ENCODE results near the gene SORBS2.
A peak's percentile ranks its signal among the peaks of the same experiment; 100 is the strongest.

Gene SORBS2

GRCh38 chr4:185598846-185599552 is 213.0 kb downstream of the SORBS2 start:
- Histone ChIP-seq H3K27ac (ENCODE audit: low read depth, low read length) (no peak overlapping the region), H4K8ac (ENCODE audit: low read depth, low read length) (no peak overlapping the region), H4K5ac (ENCODE audit: low read length) (no peak overlapping the region), H3K4me2 (ENCODE audit: low read length) (no peak overlapping the region), H3K56ac (ENCODE audit: low read length) (no peak overlapping the region), H3K79me1 (ENCODE audit: low read length) (no peaks in the 10 kb centered on the region), H3K4ac (ENCODE audit: low read depth, low read length) (no peak overlapping the region), H2BK5ac (ENCODE audit: low read length) (no peak overlapping the region), H3K27me3 (ENCODE audit: insufficient read depth, low read length, poor library complexity) (no peaks in the 10 kb centered on the region), H2AK5ac (ENCODE audit: low read length) (no peak overlapping the region), H3K18ac (ENCODE audit: low read length) (no peak overlapping the region), H3K23ac (ENCODE audit: low read length) (no peak overlapping the region), H3K9ac (ENCODE audit: low read length) (no peak overlapping the region), H2BK15ac (replicated peaks; ENCODE audit: low read depth) (no peak overlapping the region), H3K36me3 (ENCODE audit: control insufficient read depth, insufficient read depth, low read length) (no peaks in the 10 kb centered on the region), H2BK120ac (ENCODE audit: low read depth, low read length) (no peak overlapping the region), H3K4me3 (ENCODE audit: low read length) (no peak overlapping the region), H3K4me1 (ENCODE audit: control insufficient read depth, low read depth, low read length) (no peaks in the 10 kb centered on the region), H3K79me2 (ENCODE audit: control insufficient read depth, insufficient read depth, low read length) (no peaks in the 10 kb centered on the region)
- DNase-seq: no peak
- no CpG with 5 or more reads among the region's 7 CpGs for whole genome bisulfite sequencing (ENCODE audit: extremely low coverage, insufficient coverage, low lambda C conversion rate)

- Histone ChIP-seq H2BK5ac (ENCODE audit: low read length) (no peak overlapping the region), H3K36me3 (ENCODE audit: control insufficient read depth, insufficient read depth, low read length) (no peaks in the 10 kb centered on the region), H3K9ac (ENCODE audit: low read length) (no peak overlapping the region), H3K4me3 (ENCODE audit: low read length) (no peak overlapping the region), H3K79me2 (ENCODE audit: control insufficient read depth, insufficient read depth, low read length) (no peaks in the 10 kb centered on the region), H3K27ac (ENCODE audit: low read depth, low read length) (no peak overlapping the region), H3K4me1 (ENCODE audit: control insufficient read depth, low read depth, low read length) (no peaks in the 10 kb centered on the region), H3K27me3 (ENCODE audit: insufficient read depth, low read length, poor library complexity) (no peaks in the 10 kb centered on the region), H4K5ac (ENCODE audit: low read length) (no peak overlapping the region), H2BK15ac (replicated peaks; ENCODE audit: low read depth) (peak overlapping the region; percentile 57), H3K79me1 (ENCODE audit: low read length) (no peaks in the 10 kb centered on the region), H3K56ac (ENCODE audit: low read length) (no peak overlapping the region), H3K4me2 (ENCODE audit: low read length) (no peak overlapping the region), H3K18ac (ENCODE audit: low read length) (no peak overlapping the region), H3K4ac (ENCODE audit: low read depth, low read length) (no peak overlapping the region), H4K8ac (ENCODE audit: low read depth, low read length) (no peak overlapping the region), H3K23ac (ENCODE audit: low read length) (no peak overlapping the region), H2BK120ac (ENCODE audit: low read depth, low read length) (no peak overlapping the region), H2AK5ac (ENCODE audit: low read length) (no peak overlapping the region)
- no CpG with 5 or more reads among the region's 9 CpGs for WGBS (ENCODE audit: extremely low coverage, insufficient coverage, low lambda C conversion rate)
- peak; percentile 82 for DNase-seq
Observed at GRCh38 chr4:185597532-185598188, 214.3 kb downstream of the SORBS2 start.

GRCh38 chr4:185592845-185593488 is 219.0 kb downstream of the SORBS2 start:
- no peak overlapping the region for H3K27ac ChIP-seq (ENCODE audit: low read depth, low read length)
- H2BK5ac ChIP-seq (ENCODE audit: low read length): no peak overlapping the region

GRCh38 chr4:185592438-185592837 is 219.6 kb downstream of the SORBS2 start:
- Histone ChIP-seq H3K27me3 (ENCODE audit: insufficient read depth, low read length, poor library complexity) (no peaks in the 10 kb centered on the region), H3K18ac (ENCODE audit: low read length) (no peak overlapping the region), H3K4me2 (ENCODE audit: low read length) (no peak overlapping the region), H3K79me1 (ENCODE audit: low read length) (no peaks in the 10 kb centered on the region), H3K79me2 (ENCODE audit: control insufficient read depth, insufficient read depth, low read length) (no peaks in the 10 kb centered on the region), H4K5ac (ENCODE audit: low read length) (no peak overlapping the region), H3K4ac (ENCODE audit: low read depth, low read length) (no peak overlapping the region), H3K27ac (ENCODE audit: low read depth, low read length) (no peak overlapping the region), H3K36me3 (ENCODE audit: control insufficient read depth, insufficient read depth, low read length) (no peaks in the 10 kb centered on the region), H3K4me1 (ENCODE audit: control insufficient read depth, low read depth, low read length) (no peaks in the 10 kb centered on the region), H4K8ac (ENCODE audit: low read depth, low read length) (no peak overlapping the region), H2BK120ac (ENCODE audit: low read depth, low read length) (no peak overlapping the region), H2AK5ac (ENCODE audit: low read length) (no peak overlapping the region), H2BK5ac (ENCODE audit: low read length) (no peak overlapping the region), H3K9ac (ENCODE audit: low read length) (no peak overlapping the region), H3K23ac (ENCODE audit: low read length) (no peak overlapping the region), H2BK15ac (replicated peaks; ENCODE audit: low read depth) (no peak overlapping the region), H3K4me3 (ENCODE audit: low read length) (no peak overlapping the region), H3K56ac (ENCODE audit: low read length) (no peak overlapping the region)
- WGBS (ENCODE audit: extremely low coverage, insufficient coverage, low lambda C conversion rate): no CpG with 5 or more reads among the region's 4 CpGs
- DNase-seq: no peak

More at GRCh38 chr4:185592845-185593488, 219.0 kb downstream of the SORBS2 start:
- H3K79me2 ChIP-seq (ENCODE audit: control insufficient read depth, insufficient read depth, low read length): no peaks in the 10 kb centered on the region
- no peak overlapping the region for H3K9ac ChIP-seq (ENCODE audit: low read length)
- H3K18ac ChIP-seq (ENCODE audit: low read length): no peak overlapping the region
- no peak overlapping the region for H3K4me2 ChIP-seq (ENCODE audit: low read length)
- H2BK15ac ChIP-seq (replicated peaks; ENCODE audit: low read depth): no peak overlapping the region
- no peaks in the 10 kb centered on the region for H3K36me3 ChIP-seq (ENCODE audit: control insufficient read depth, insufficient read depth, low read length)
- no peak overlapping the region for H3K56ac ChIP-seq (ENCODE audit: low read length)
- H2BK120ac ChIP-seq (ENCODE audit: low read depth, low read length): no peak overlapping the region
- H4K5ac ChIP-seq (ENCODE audit: low read length): no peak overlapping the region
- whole genome bisulfite sequencing (ENCODE audit: extremely low coverage, insufficient coverage, low lambda C conversion rate): no CpG with 5 or more reads among the region's 9 CpGs
- H3K4me3 ChIP-seq (ENCODE audit: low read length): no peak overlapping the region
- no peak overlapping the region for H4K8ac ChIP-seq (ENCODE audit: low read depth, low read length)
- H2AK5ac ChIP-seq (ENCODE audit: low read length): no peak overlapping the region
- no peak overlapping the region for H3K23ac ChIP-seq (ENCODE audit: low read length)
- no peaks in the 10 kb centered on the region for H3K27me3 ChIP-seq (ENCODE audit: insufficient read depth, low read length, poor library complexity)
- no peaks in the 10 kb centered on the region for H3K79me1 ChIP-seq (ENCODE audit: low read length)
- DNase-seq: peak; percentile 53
- H3K4me1 ChIP-seq (ENCODE audit: control insufficient read depth, low read depth, low read length): no peaks in the 10 kb centered on the region
- H3K4ac ChIP-seq (ENCODE audit: low read depth, low read length): no peak overlapping the region

- Histone ChIP-seq H3K56ac (ENCODE audit: low read length) (no peak overlapping the region), H3K9ac (ENCODE audit: low read length) (no peak overlapping the region), H3K23ac (ENCODE audit: low read length) (no peak overlapping the region), H3K4me1 (ENCODE audit: control insufficient read depth, low read depth, low read length) (no peaks in the 10 kb centered on the region), H3K27me3 (ENCODE audit: insufficient read depth, low read length, poor library complexity) (no peaks in the 10 kb centered on the region), H2AK5ac (ENCODE audit: low read length) (no peak overlapping the region), H2BK120ac (ENCODE audit: low read depth, low read length) (no peak overlapping the region), H3K4me3 (ENCODE audit: low read length) (no peak overlapping the region), H3K4ac (ENCODE audit: low read depth, low read length) (no peak overlapping the region), H3K79me2 (ENCODE audit: control insufficient read depth, insufficient read depth, low read length) (no peaks in the 10 kb centered on the region), H3K36me3 (ENCODE audit: control insufficient read depth, insufficient read depth, low read length) (no peaks in the 10 kb centered on the region), H2BK5ac (ENCODE audit: low read length) (no peak overlapping the region), H2BK15ac (replicated peaks; ENCODE audit: low read depth) (no peak overlapping the region), H3K79me1 (ENCODE audit: low read length) (no peaks in the 10 kb centered on the region), H4K8ac (ENCODE audit: low read depth, low read length) (no peak overlapping the region), H3K4me2 (ENCODE audit: low read length) (no peak overlapping the region), H3K18ac (ENCODE audit: low read length) (no peak overlapping the region), H4K5ac (ENCODE audit: low read length) (no peak overlapping the region), H3K27ac (ENCODE audit: low read depth, low read length) (no peak overlapping the region)
- DNase-seq: no peak
- no CpG with 5 or more reads among the region's 4 CpGs for WGBS (ENCODE audit: extremely low coverage, insufficient coverage, low lambda C conversion rate)
Observed at GRCh38 chr4:185591679-185592141, 220.3 kb downstream of the SORBS2 start.
